ENCODE measurements around the gene RAB26.
"Not testable (repeated sequence)": the region's sequence is repeated elsewhere in the genome, so short reads cannot be mapped to it uniquely, and the experiment has no call there.

Gene RAB26

DNA sequence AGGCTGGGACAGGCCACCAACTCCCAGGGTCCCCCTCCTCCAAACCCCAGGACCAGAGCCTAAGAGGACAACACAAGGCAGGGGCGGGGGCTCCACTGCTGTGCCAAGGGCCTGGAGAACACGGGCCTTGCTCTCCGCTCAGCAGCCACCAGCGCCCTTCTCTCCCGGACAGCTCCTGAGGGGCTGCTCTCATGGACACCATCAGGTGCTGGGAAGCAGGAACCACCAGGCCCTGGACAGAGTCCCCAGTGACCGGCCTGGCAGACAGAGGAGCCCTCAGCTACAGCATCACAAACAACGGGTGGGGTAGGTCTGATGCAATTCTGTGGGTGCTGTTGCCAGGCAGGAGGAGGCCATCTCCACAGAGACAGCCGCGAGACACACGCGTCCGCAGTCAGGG is 14.6 kb upstream of the RAB26 start:
- peak overlapping the region; percentile 40 for H3K27ac ChIP-seq (ENCODE audit: low read depth, low read length)
- H3K4me1 ChIP-seq (ENCODE audit: control insufficient read depth, insufficient read depth, low read length); H3K36me3 ChIP-seq (ENCODE audit: control insufficient read depth, insufficient read depth, low read length); H3K9ac ChIP-seq (ENCODE audit: low read length); H3K27me3 ChIP-seq (ENCODE audit: control insufficient read depth, insufficient read depth, low read length); H3K4me3 ChIP-seq (ENCODE audit: low read length): not testable (repeated sequence)

DNA sequence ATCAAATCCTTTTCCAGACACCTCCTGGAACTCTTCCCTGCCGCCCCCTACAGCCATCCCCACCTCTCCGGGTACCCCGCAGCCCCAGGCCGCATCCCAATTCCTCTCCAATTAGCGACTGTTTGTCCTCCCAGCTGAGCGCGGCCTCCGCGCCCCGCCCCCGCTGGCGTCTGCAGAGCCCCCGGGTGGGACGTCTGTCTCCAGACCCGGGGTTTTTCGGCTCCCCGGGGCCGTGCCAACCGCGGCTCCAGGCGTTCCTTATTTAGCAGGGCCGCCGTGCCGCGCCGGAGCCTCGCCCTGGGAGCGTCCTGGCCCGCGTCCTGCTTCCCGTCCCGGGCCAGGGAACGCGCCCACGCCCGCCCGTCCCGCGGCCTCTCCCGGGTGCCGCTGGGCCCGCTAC is 13.4 kb upstream of the RAB26 start:
- Histone ChIP-seq H3K27ac (ENCODE audit: low read depth, low read length) (peak overlapping the region; percentile 58), H3K4me3 (ENCODE audit: low read length) (peak overlapping the region; percentile 59)
- not testable (repeated sequence) for H3K36me3 ChIP-seq (ENCODE audit: control insufficient read depth, insufficient read depth, low read length); H3K27me3 ChIP-seq (ENCODE audit: control insufficient read depth, insufficient read depth, low read length); H3K9ac ChIP-seq (ENCODE audit: low read length); H3K4me1 ChIP-seq (ENCODE audit: control insufficient read depth, insufficient read depth, low read length)

DNA sequence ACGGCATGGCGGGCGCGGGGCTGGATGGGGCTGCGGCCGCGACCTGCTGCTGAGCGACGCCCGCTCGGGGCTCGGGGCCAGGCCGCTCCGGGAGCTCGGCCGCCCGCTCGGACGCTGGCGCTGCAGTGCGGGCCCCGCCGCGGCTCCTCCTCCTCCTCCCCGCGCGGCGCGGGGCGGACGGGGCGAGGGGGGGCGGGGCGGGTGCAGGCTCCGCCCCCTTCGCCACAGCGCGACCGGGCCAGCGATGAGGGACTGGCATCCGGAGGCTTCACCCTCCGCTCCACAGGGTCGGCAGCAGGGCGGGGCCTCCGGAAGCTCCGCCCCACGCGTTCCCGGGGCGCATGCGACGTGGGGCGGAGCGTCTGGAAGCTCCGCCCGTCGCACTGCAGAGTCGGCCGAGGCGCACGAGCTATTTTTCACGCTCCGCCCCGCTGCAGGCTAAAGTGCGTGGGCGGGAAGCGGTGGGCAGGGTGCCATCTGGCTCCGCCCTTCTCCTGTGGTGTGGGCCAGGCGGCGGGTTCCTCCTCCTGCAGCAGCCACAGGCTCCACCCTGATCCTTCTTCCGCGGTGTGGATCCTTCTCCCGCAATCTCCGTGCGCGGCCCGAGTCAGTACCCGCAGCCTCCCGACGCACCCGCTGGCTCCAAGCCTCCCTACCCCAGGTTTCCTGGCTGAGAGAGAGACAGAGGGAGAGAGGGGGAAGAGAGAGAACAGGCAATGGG is 12.5 kb upstream of the RAB26 start, which contains the start of gene PKD1:
PKD1 (minus strand) TSS at position 129 of the 721 bp plus-strand sequence. CDS start 209 bp downstream, outside the sequence.
- Histone ChIP-seq H3K4me3 (ENCODE audit: low read length) (peak within 1 kb of the TSS; percentile 59), H3K27ac (ENCODE audit: low read depth, low read length) (peak within 1 kb of the TSS; percentile 66)
- not testable (repeated sequence) for H3K4me1 ChIP-seq (ENCODE audit: control insufficient read depth, insufficient read depth, low read length); H3K36me3 ChIP-seq (ENCODE audit: control insufficient read depth, insufficient read depth, low read length); H3K9ac ChIP-seq (ENCODE audit: low read length); H3K27me3 ChIP-seq (ENCODE audit: control insufficient read depth, insufficient read depth, low read length)

DNA sequence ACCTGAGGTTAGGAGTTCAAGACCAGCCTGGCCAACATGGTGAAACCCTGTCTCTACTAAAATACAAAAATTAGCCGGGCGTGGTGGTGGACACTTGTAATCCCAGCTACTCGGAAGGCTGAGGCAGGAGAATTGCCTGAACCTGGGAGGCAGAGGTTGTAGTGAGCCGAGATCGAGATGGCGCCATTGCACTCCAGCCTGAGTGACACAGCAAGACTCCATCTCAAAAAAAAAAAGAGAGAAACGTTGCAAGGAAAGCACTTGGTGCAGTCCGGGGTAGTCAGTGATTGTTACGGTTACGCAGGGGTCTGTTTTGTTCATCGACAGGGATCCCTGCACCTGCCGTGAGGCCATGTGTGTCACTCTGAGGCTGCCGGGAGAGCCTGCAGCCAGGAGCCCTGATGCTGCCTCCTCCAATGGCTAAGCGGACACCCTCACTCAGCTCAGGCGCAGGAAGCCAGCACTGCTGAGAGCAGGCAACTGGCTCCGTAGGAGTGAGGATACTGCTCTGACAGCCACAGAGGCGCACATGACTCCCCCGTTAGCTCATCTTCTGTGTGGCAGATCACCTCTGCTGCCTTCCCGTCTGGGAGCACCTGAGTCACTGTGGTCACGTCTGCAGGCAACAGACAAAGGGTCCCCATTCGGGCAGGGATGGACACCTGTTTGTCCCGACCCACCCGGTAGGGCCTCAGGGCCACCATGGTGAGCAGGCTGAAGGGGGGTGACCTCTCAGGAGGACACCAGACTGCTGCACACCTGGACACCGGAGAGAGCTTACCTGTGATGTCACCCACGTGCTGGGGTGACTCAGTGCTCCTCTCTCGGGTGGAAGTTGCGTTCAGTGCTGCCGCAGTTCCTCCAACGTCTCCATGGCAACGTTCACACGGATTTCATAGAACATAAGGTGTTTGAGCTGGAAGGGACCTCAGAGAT is 5.2 kb upstream of the RAB26 start:
- H3K27ac ChIP-seq (ENCODE audit: low read depth, low read length) = no peak overlapping the region

DNA sequence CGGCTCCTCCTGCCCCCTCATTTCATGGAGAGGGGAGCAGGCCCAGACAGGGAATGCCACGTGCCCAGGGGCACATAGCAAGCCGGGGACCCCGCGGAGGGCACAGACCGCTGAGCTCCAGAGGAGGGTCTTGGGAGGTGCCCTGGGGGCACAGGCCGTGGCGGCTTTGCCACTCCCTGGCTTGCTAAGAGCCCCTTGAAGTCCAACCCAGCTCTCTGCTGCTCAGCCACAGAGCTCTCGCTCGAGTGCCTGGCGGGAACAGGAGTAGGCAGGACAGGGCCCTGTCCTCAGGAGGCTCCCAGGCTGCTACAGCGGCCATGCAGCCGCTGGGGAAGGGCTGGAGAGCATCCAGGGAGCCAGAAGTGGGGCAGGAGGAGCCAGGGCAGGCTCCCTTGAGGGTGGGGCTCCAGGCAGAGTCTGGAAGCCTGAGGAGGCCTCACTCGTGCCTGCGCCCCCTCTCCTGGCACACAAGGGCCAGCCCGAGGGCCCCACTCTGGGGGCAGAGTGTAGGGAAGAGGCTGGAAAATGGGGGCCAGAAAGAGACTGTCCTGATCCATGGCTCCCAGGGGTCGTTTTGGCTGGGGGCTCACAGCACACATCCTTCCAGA is 4.4 kb upstream of the RAB26 start:
- Histone ChIP-seq H3K4me3 (ENCODE audit: low read length) (no peak overlapping the region), H3K9ac (ENCODE audit: low read length) (no peak overlapping the region), H3K27me3 (ENCODE audit: control insufficient read depth, insufficient read depth, low read length) (no peaks in the 10 kb centered on the region), H3K27ac (ENCODE audit: low read depth, low read length) (no peak overlapping the region), H3K36me3 (ENCODE audit: control insufficient read depth, insufficient read depth, low read length) (no peaks in the 10 kb centered on the region), H3K4me1 (ENCODE audit: control insufficient read depth, insufficient read depth, low read length) (peaks cover 2% of the 10 kb centered on the region)

More for the DNA sequence above, 5.2 kb upstream of the RAB26 start:
- Histone ChIP-seq H3K9ac (ENCODE audit: low read length) (no peak overlapping the region), H3K4me1 (ENCODE audit: control insufficient read depth, insufficient read depth, low read length) (no peaks in the 10 kb centered on the region), H3K27me3 (ENCODE audit: control insufficient read depth, insufficient read depth, low read length) (no peaks in the 10 kb centered on the region), H3K4me3 (ENCODE audit: low read length) (no peak overlapping the region), H3K36me3 (ENCODE audit: control insufficient read depth, insufficient read depth, low read length) (no peaks in the 10 kb centered on the region)

DNA sequence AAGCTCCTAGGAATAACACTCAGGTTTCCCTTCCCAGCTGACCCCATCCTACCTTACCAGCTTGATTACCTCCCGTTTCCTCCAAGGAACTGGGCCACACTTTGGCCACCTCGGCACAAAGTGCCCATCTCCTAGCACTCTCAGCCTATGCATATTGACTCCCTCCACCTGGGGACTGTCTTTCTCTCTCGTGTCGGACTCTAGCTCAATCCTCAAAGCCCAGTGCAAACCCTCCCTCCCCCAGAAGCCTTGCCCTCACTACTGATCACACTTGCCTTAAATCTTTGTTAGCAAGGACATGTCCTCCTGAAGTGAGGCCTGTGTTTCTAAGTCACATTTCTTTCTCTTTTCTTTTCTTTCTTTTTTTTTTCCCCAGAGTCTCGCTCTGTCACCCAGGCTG is 2.6 kb upstream of the RAB26 start:
- Histone ChIP-seq H3K36me3 (ENCODE audit: control insufficient read depth, insufficient read depth, low read length) (no peaks in the 10 kb centered on the region), H3K27me3 (ENCODE audit: control insufficient read depth, insufficient read depth, low read length) (no peaks in the 10 kb centered on the region), H3K4me3 (ENCODE audit: low read length) (no peak overlapping the region), H3K27ac (ENCODE audit: low read depth, low read length) (no peak overlapping the region), H3K9ac (ENCODE audit: low read length) (no peak overlapping the region), H3K4me1 (ENCODE audit: control insufficient read depth, insufficient read depth, low read length) (peaks cover 5% of the 10 kb centered on the region)

DNA sequence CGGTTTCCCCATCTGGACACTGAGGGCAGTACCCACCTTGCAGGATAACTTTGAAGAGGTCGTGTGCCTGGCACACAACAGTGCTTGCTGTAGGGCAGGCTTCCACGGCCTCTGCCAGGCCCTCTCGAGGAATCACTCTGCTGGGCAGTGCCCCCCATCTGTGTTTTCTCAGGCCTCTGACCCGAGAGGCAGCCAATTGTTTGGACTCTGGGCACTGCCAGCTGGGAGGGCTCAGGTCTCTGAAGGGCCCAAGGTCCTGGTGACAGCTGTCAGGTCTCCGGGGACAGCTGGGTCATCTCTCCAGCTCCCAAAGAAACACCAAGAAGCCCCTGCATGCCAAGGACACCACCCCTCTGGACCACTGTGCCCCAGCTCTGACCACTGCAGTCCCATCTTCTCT is 1.0 kb upstream of the RAB26 start:
- Histone ChIP-seq H3K27me3 (ENCODE audit: control insufficient read depth, insufficient read depth, low read length) (peaks cover 3% of the 10 kb centered on the region), H3K4me3 (ENCODE audit: low read length) (no peak overlapping the region), H3K27ac (ENCODE audit: low read depth, low read length) (no peak overlapping the region), H3K4me1 (ENCODE audit: control insufficient read depth, insufficient read depth, low read length) (peaks cover 5% of the 10 kb centered on the region), H3K36me3 (ENCODE audit: control insufficient read depth, insufficient read depth, low read length) (peaks cover 4% of the 10 kb centered on the region), H3K9ac (ENCODE audit: low read length) (no peak overlapping the region)

DNA sequence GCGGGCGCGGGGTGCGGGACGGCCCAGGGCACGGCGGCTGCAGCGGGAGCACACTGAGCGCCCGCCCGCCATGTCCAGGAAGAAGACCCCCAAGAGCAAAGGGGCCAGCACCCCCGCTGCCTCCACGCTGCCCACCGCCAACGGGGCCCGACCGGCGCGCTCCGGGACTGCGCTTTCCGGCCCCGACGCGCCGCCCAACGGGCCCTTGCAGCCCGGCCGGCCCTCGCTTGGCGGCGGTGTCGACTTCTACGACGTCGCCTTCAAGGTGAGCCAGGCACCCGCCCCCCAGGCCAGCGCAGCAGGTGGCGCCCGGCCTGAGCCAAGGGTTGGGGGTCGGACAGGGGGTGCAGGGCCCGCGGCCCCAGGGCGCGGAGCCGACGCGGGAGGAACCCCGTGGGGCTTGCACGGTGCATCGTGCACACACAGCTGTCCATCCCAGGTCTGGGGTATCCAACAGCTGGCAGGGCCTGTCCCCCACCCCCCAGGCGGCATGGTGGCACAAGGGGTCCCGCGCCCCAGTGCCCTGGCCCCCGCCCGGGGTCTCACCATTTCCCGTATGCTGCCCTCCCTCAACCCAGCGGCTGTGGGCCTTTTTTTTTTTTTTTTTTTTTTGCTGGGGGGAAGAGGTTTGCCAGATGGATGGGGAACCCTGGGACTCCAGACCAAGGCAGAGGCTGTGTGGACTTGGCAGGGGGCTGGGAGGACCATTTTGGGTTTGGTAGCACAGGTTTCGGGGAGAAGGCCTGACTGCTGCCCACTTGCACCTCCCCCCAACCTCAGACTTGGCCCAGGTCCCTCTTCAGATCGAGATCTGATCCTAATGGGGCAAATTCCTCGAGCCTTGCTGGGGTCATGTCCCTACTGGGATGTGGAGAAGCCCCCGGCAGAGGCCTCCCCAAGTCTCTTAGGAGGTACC is 547 bp downstream of the RAB26 start:
- H3K27me3 ChIP-seq (ENCODE audit: control insufficient read depth, insufficient read depth, low read length) = peaks cover 3% of the 10 kb centered on the region
- H3K9ac ChIP-seq (ENCODE audit: low read length) = no peak overlapping the region
- H3K4me3 ChIP-seq (ENCODE audit: low read length) = peak overlapping the region; percentile 55
- peaks cover 4% of the 10 kb centered on the region for H3K36me3 ChIP-seq (ENCODE audit: control insufficient read depth, insufficient read depth, low read length)
- no peak overlapping the region for H3K27ac ChIP-seq (ENCODE audit: low read depth, low read length)
- H3K4me1 ChIP-seq (ENCODE audit: control insufficient read depth, insufficient read depth, low read length) = peaks cover 18% of the 10 kb centered on the region

DNA sequence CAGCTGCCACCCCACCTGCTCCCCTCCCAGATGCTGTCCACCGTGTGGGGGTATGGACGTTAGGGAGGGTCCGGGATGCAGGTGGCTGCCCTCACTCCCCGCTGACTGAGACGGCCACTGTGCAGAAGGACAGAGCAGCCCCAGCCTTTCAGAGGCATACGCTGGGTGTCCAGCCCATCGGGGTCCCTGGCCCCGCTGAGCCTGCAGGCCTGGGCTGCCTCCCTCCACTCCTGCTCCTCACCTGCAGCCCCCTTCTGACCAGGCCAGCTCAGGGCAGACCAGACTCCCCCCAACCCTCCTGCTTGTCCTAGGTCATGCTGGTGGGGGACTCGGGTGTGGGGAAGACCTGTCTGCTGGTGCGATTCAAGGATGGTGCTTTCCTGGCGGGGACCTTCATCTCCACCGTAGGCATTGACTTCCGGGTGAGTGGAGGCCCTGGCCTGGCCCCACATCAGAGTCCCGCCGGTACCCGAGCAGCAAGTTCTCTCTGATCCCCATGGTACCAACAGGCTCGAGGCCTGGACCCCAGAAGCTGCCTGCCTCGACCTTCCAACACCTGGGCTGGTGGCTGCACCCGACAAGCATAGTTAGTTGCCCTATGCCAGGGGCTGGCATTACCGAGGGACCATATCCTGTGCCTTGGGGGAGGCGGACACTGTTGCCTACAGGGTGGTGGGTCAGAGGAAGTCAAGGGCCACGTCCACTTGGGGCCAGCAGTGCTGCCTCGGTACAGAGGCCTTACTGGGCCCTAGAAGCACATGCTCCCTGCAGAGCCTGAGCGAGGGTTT is 1.4 kb downstream of the RAB26 start:
- H3K4me1 ChIP-seq (ENCODE audit: control insufficient read depth, insufficient read depth, low read length) = peaks cover 22% of the 10 kb centered on the region
- peaks cover 3% of the 10 kb centered on the region for H3K27me3 ChIP-seq (ENCODE audit: control insufficient read depth, insufficient read depth, low read length)
- peak overlapping the region; percentile 27 for H3K4me3 ChIP-seq (ENCODE audit: low read length)
- no peak overlapping the region for H3K27ac ChIP-seq (ENCODE audit: low read depth, low read length)
- H3K9ac ChIP-seq (ENCODE audit: low read length) = no peak overlapping the region
- H3K36me3 ChIP-seq (ENCODE audit: control insufficient read depth, insufficient read depth, low read length) = peaks cover 4% of the 10 kb centered on the region

DNA sequence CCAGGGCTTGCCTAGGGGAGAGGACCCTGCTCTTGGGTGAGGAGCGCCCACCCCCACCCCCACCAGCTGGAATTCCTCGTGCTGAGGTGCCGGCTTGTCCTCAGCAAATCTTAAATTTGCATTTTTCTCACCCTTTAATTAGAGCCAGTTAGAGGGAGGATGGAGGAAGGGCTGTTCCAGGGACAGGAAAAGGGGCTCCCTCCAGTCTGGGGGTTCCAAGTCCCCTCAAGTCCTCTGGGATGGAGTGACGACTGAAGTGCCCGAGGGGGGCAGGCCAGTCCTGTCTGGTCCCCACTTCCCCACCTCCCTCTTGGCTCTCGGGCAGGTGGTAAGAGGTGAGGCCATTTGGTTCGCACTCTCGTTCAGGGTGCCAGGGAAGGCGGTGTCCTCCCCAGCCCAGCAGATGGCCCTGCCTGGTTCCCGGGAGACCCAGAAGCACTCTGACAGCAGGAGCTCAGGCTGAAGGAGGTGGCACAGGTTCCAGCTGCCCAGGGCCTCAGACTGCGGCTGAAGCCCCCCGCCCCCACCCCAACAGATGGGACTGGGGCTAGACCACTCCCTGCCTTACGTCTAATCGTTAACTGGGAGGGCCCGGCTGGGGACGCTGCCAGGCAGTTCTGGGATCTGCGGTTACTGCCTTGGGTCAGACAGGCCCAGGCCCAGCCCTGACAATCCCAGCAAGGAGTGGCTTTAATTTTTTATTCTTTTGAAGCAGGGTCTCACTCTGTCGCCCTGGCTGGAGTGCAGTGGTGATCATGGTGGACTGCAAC is 2.2 kb downstream of the RAB26 start:
- H3K9ac ChIP-seq (ENCODE audit: low read length) = no peak overlapping the region

More for the DNA sequence above, 2.2 kb downstream of the RAB26 start:
- H3K4me1 ChIP-seq (ENCODE audit: control insufficient read depth, insufficient read depth, low read length) = peaks cover 22% of the 10 kb centered on the region
- peak overlapping the region; percentile 27 for H3K4me3 ChIP-seq (ENCODE audit: low read length)
- H3K27me3 ChIP-seq (ENCODE audit: control insufficient read depth, insufficient read depth, low read length) = peaks cover 3% of the 10 kb centered on the region
- H3K36me3 ChIP-seq (ENCODE audit: control insufficient read depth, insufficient read depth, low read length) = peaks cover 4% of the 10 kb centered on the region
- no peak overlapping the region for H3K27ac ChIP-seq (ENCODE audit: low read depth, low read length)
